ENCODE results near the gene AKT1S1.

The AKT1S1 gene

GRCh38 chr19:49889038-49889686 lies 12.0 kb upstream of the AKT1S1 start:
- no peaks in the 10 kb centered on the region for H3K27me3 ChIP-seq (ENCODE audit: low read depth, low read length)
- H3K4me3 ChIP-seq (ENCODE audit: low read depth in 1 of 2, low read length in 2 of 2): no peak overlapping the region
- H3K27ac ChIP-seq (ENCODE audit: low read length): no peak overlapping the region
- H3K4me1 ChIP-seq (ENCODE audit: control insufficient read depth in 1 of 2, insufficient read depth in 2 of 2, low read length in 2 of 2): peaks cover 0 to 9% of the 10 kb centered on the region in 2 donors
- H3K9me3 ChIP-seq (ENCODE audit: control insufficient read depth in 1 of 2, low read length in 2 of 2): no peaks in the 10 kb centered on the region
- peaks cover 9 to 28% of the 10 kb centered on the region in 2 donors for H3K36me3 ChIP-seq (ENCODE audit: control insufficient read depth in 1 of 2, insufficient read depth in 2 of 2, low read length in 2 of 2)

DNA sequence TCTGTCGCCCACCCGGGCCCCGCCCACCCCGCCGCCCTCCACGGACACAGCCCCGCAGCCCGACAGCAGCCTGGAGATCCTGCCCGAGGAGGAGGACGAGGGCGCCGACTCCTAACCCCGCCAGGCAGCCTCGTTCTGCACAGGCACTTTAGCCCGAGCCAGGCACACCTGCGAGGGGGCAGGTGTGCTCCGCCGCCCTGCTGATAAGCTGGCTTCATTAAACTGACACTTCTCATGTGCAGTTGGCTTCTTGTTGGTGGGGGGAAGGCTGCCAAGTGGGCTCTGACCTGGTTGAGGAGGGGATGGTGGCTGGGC lies 11.3 kb upstream of the AKT1S1 start:
- H3K9me3 ChIP-seq (ENCODE audit: control insufficient read depth in 1 of 2, low read length in 2 of 2): no peaks in the 10 kb centered on the region
- H3K36me3 ChIP-seq (ENCODE audit: control insufficient read depth in 1 of 2, insufficient read depth in 2 of 2, low read length in 2 of 2): peaks cover 16 to 35% of the 10 kb centered on the region in 2 donors
- H3K27me3 ChIP-seq (ENCODE audit: low read depth, low read length): no peaks in the 10 kb centered on the region
- no peak overlapping the region for H3K27ac ChIP-seq (ENCODE audit: low read length)
- no peak overlapping the region for H3K4me3 ChIP-seq (ENCODE audit: low read depth in 1 of 2, low read length in 2 of 2)
- peaks cover 0 to 9% of the 10 kb centered on the region in 2 donors for H3K4me1 ChIP-seq (ENCODE audit: control insufficient read depth in 1 of 2, insufficient read depth in 2 of 2, low read length in 2 of 2)

DNA sequence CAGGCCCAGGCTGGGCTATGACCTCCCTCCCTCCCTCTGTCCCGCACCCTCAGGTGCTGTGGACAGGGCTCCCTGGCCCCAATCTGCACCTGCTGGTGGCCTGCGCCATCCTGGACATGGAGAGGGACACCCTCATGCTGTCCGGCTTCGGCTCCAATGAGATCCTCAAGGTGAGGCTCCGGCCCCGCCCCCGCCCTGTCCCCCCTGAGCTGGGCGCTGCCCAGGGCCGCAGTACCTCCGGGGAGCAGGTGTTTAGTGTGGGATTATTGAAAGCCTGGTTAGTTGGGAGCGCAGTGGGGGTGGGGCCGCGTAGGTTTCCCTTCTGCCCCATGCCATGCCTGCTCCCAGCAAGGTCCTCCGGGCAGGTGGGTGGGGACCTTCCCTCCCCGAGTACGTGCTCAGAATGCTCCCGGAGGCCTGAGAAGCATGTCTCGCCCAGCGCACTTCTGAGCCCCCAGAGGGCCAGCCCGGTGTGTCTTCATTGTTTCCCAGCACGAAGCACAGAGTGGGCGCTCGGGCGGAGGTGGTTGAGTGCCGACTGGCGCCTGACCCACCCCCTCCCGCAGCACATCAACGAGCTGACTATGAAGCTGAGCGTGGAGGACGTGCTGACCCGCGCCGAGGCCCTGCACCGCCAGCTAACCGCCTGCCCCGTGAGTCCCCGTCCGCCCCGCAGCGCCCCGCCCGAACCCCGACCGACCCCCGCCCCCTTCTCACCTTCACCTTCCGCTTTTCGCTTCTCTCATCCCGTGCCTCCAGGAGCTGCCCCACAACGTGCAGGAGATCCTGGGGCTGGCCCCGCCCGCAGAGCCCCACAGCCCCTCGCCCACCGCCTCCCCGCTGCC lies 10.7 kb upstream of the AKT1S1 start:
- Histone ChIP-seq H3K27me3 (ENCODE audit: low read depth, low read length) (no peaks in the 10 kb centered on the region), H3K9me3 (ENCODE audit: control insufficient read depth in 1 of 2, low read length in 2 of 2) (no peaks in the 10 kb centered on the region), H3K36me3 (ENCODE audit: control insufficient read depth in 1 of 2, insufficient read depth in 2 of 2, low read length in 2 of 2) (peaks cover 22 to 41% of the 10 kb centered on the region in 2 donors), H3K4me3 (ENCODE audit: low read depth in 1 of 2, low read length in 2 of 2) (no peak overlapping the region), H3K4me1 (ENCODE audit: control insufficient read depth in 1 of 2, insufficient read depth in 2 of 2, low read length in 2 of 2) (peaks cover 0 to 9% of the 10 kb centered on the region in 2 donors), H3K27ac (ENCODE audit: low read length) (no peak overlapping the region)

DNA sequence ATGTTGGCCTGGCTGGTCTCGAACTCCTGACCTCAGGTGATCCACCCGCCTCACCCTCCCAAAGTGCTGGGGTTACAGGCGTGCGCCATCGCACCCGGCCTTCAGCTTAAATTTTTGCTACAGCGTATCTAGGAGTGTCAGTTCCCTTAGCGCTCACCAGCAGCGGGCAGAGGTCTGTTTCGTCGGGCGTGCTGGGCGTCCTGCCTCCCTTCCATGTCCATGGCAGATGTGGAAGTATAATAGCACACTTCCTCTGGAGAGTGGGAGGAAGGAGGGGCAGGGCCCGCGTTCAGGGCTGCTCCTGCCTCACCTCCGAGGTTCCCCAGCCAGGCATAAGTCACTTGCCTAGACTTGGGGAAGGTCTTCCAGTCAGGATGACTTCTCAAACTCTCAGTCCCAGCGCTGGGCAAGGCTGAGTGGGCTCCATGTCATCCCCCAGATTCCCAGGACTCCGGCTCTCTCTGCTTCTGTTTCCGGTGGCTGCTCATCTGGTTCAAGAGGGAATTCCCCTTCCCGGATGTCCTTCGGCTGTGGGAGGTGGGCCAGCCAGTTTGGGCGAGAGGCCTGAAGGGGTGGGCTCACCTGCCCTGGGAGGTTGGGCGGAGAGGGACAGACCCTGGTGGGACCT lies 10.0 kb upstream of the AKT1S1 start:
- no peak overlapping the region for H3K27ac ChIP-seq (ENCODE audit: low read length)
- H3K36me3 ChIP-seq (ENCODE audit: control insufficient read depth in 1 of 2, insufficient read depth in 2 of 2, low read length in 2 of 2): peaks cover 28 to 48% of the 10 kb centered on the region in 2 donors
- no peak overlapping the region for H3K4me3 ChIP-seq (ENCODE audit: low read depth in 1 of 2, low read length in 2 of 2)
- peaks cover 0 to 9% of the 10 kb centered on the region in 2 donors for H3K4me1 ChIP-seq (ENCODE audit: control insufficient read depth in 1 of 2, insufficient read depth in 2 of 2, low read length in 2 of 2)
- no peaks in the 10 kb centered on the region for H3K9me3 ChIP-seq (ENCODE audit: control insufficient read depth in 1 of 2, low read length in 2 of 2)
- no peaks in the 10 kb centered on the region for H3K27me3 ChIP-seq (ENCODE audit: low read depth, low read length)

GRCh38 chr19:49884760-49885159 lies 7.6 kb upstream of the AKT1S1 start:
- H3K27me3 ChIP-seq (ENCODE audit: low read depth, low read length): no peaks in the 10 kb centered on the region
- no peak overlapping the region for H3K27ac ChIP-seq (ENCODE audit: low read length)
- peaks cover 48 to 72% of the 10 kb centered on the region in 2 donors for H3K36me3 ChIP-seq (ENCODE audit: control insufficient read depth in 1 of 2, insufficient read depth in 2 of 2, low read length in 2 of 2)
- H3K4me1 ChIP-seq (ENCODE audit: control insufficient read depth in 1 of 2, insufficient read depth in 2 of 2, low read length in 2 of 2): peaks cover 0 to 2% of the 10 kb centered on the region in 2 donors
- H3K9me3 ChIP-seq (ENCODE audit: control insufficient read depth in 1 of 2, low read length in 2 of 2): no peaks in the 10 kb centered on the region
- no peak overlapping the region for H3K4me3 ChIP-seq (ENCODE audit: low read depth in 1 of 2, low read length in 2 of 2)

DNA sequence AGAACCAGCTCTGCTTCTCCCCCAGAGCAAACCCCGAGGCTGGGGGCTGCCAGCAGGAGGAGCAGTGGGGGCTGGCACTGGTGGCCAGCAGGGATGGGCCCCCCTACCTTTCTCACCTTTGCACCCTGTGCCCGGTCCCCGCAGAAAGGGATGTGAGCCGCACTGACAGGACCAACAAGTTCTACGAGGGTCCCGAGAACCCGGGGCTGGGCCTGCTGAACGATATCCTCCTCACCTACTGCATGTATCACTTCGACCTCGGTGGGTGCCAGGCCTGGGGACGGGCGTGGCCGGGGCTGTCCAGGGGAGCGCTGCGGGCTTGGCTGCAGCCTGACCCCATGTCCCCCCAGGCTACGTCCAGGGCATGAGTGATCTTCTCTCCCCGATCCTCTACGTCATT lies 7.0 kb upstream of the AKT1S1 start:
- peaks cover 48 to 78% of the 10 kb centered on the region in 2 donors for H3K36me3 ChIP-seq (ENCODE audit: control insufficient read depth in 1 of 2, insufficient read depth in 2 of 2, low read length in 2 of 2)
- H3K4me3 ChIP-seq (ENCODE audit: low read depth in 1 of 2, low read length in 2 of 2): no peak overlapping the region
- H3K4me1 ChIP-seq (ENCODE audit: control insufficient read depth in 1 of 2, insufficient read depth in 2 of 2, low read length in 2 of 2): no peaks in the 10 kb centered on the region
- no peaks in the 10 kb centered on the region for H3K27me3 ChIP-seq (ENCODE audit: low read depth, low read length)
- no peak overlapping the region for H3K27ac ChIP-seq (ENCODE audit: low read length)
- H3K9me3 ChIP-seq (ENCODE audit: control insufficient read depth in 1 of 2, low read length in 2 of 2): no peaks in the 10 kb centered on the region

DNA sequence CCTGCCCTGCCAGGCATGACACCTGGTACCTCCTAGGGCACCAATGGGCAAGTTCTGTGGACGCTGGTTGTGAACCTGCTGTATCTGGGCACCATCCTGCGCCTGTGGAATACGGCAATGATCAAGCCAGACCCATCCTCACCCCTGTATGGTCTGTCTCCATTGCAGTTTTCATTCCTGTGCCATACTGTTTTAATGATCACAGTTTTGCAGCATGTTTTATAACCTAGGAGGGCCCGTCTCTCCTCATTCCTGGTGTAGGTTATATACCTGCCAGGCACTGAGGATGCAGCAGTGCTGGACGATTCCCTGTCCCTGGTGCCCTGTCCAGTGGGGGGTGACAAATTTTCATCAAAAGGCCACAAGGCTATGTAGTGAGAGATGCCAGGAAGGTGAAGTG lies 5.9 kb upstream of the AKT1S1 start:
- H3K4me3 ChIP-seq (ENCODE audit: low read depth in 1 of 2, low read length in 2 of 2): no peak overlapping the region
- H3K27me3 ChIP-seq (ENCODE audit: low read depth, low read length): no peaks in the 10 kb centered on the region
- peaks cover 6 to 10% of the 10 kb centered on the region in 2 donors for H3K4me1 ChIP-seq (ENCODE audit: control insufficient read depth in 1 of 2, insufficient read depth in 2 of 2, low read length in 2 of 2)
- no peaks in the 10 kb centered on the region for H3K9me3 ChIP-seq (ENCODE audit: control insufficient read depth in 1 of 2, low read length in 2 of 2)
- no peak overlapping the region for H3K27ac ChIP-seq (ENCODE audit: low read length)
- H3K36me3 ChIP-seq (ENCODE audit: control insufficient read depth in 1 of 2, insufficient read depth in 2 of 2, low read length in 2 of 2): peaks cover 48 to 76% of the 10 kb centered on the region in 2 donors

- no peaks in the 10 kb centered on the region for H3K9me3 ChIP-seq (ENCODE audit: control insufficient read depth in 1 of 2, low read length in 2 of 2)
- no peak overlapping the region for H3K4me3 ChIP-seq (ENCODE audit: low read depth in 1 of 2, low read length in 2 of 2)
Measured at GRCh38 chr19:49882643-49883042, 5.5 kb upstream of the AKT1S1 start.

GRCh38 chr19:49881672-49882394 lies 4.7 kb upstream of the AKT1S1 start:
- Histone ChIP-seq H3K27me3 (ENCODE audit: low read depth, low read length) (no peaks in the 10 kb centered on the region), H3K9me3 (ENCODE audit: control insufficient read depth in 1 of 2, low read length in 2 of 2) (no peaks in the 10 kb centered on the region), H3K27ac (ENCODE audit: low read length) (no peak overlapping the region), H3K4me3 (ENCODE audit: low read depth in 1 of 2, low read length in 2 of 2) (no peak overlapping the region), H3K36me3 (ENCODE audit: control insufficient read depth in 1 of 2, insufficient read depth in 2 of 2, low read length in 2 of 2) (peaks cover 48 to 74% of the 10 kb centered on the region in 2 donors), H3K4me1 (ENCODE audit: control insufficient read depth in 1 of 2, insufficient read depth in 2 of 2, low read length in 2 of 2) (peaks cover 6 to 13% of the 10 kb centered on the region in 2 donors)

More at GRCh38 chr19:49882643-49883042, 5.5 kb upstream of the AKT1S1 start:
- Histone ChIP-seq H3K4me1 (ENCODE audit: control insufficient read depth in 1 of 2, insufficient read depth in 2 of 2, low read length in 2 of 2) (peaks cover 6 to 13% of the 10 kb centered on the region in 2 donors), H3K27me3 (ENCODE audit: low read depth, low read length) (no peaks in the 10 kb centered on the region), H3K27ac (ENCODE audit: low read length) (no peak overlapping the region), H3K36me3 (ENCODE audit: control insufficient read depth in 1 of 2, insufficient read depth in 2 of 2, low read length in 2 of 2) (peaks cover 48 to 73% of the 10 kb centered on the region in 2 donors)

GRCh38 chr19:49881186-49881585 lies 4.0 kb upstream of the AKT1S1 start:
- Histone ChIP-seq H3K4me1 (ENCODE audit: control insufficient read depth in 1 of 2, insufficient read depth in 2 of 2, low read length in 2 of 2) (peaks cover 6 to 13% of the 10 kb centered on the region in 2 donors), H3K27ac (ENCODE audit: low read length) (no peak overlapping the region), H3K9me3 (ENCODE audit: control insufficient read depth in 1 of 2, low read length in 2 of 2) (no peaks in the 10 kb centered on the region), H3K36me3 (ENCODE audit: control insufficient read depth in 1 of 2, insufficient read depth in 2 of 2, low read length in 2 of 2) (peaks cover 48 to 76% of the 10 kb centered on the region in 2 donors), H3K4me3 (ENCODE audit: low read depth in 1 of 2, low read length in 2 of 2) (no peak overlapping the region), H3K27me3 (ENCODE audit: low read depth, low read length) (no peaks in the 10 kb centered on the region)

All from muscle layer of duodenum (tissue), 2 donors.